ENCODE data around the gene GLB1L3. TPM values are rescaled to one million over a fixed set of nuclear protein-coding genes. Genes with fewer than 3 reads are reported as not detected.
"Not testable (repeated sequence)": the region's sequence is repeated elsewhere in the genome, so short reads cannot be mapped to it uniquely, and the experiment has no call there.

Gene GLB1L3
- total RNA-seq, 1 experiment from 2014 or later, result not detected

GRCh38 chr11:134275188-134275533, 1.0 kb upstream of the GLB1L3 start:
- DNase-seq (ENCODE audit: low read depth), result no peak

- DNase-seq (ENCODE audit: low read depth), result no peak
Measured at GRCh38 chr11:134276396-134277182, 410 bp downstream of the GLB1L3 start.

GRCh38 chr11:134277183-134278001, 1.2 kb downstream of the GLB1L3 start:
- no peak for DNase-seq (ENCODE audit: low read depth)

- DNase-seq (ENCODE audit: low read depth), result no peak
Measured at GRCh38 chr11:134278356-134278755, 2.2 kb downstream of the GLB1L3 start.

- not testable (repeated sequence) for DNase-seq (ENCODE audit: low read depth)
Measured at GRCh38 chr11:134281635-134282034, 5.5 kb downstream of the GLB1L3 start.

- DNase-seq (ENCODE audit: low read depth), result no peak
Measured at GRCh38 chr11:134282121-134283045, 6.2 kb downstream of the GLB1L3 start.

GRCh38 chr11:134283461-134284230, 7.5 kb downstream of the GLB1L3 start:
- no peak for DNase-seq (ENCODE audit: low read depth)

- not testable (repeated sequence) for DNase-seq (ENCODE audit: low read depth)
Measured at GRCh38 chr11:134284349-134284748, 8.2 kb downstream of the GLB1L3 start.

GRCh38 chr11:134287561-134287960, 11.4 kb downstream of the GLB1L3 start:
- no peak for DNase-seq (ENCODE audit: low read depth)

- DNase-seq (ENCODE audit: low read depth), result no peak
Measured at GRCh38 chr11:134288486-134288885, 12.3 kb downstream of the GLB1L3 start.

- DNase-seq (ENCODE audit: low read depth), result no peak
Measured at GRCh38 chr11:134289167-134289566, 13.0 kb downstream of the GLB1L3 start.

- DNase-seq (ENCODE audit: low read depth), result no peak
Measured at GRCh38 chr11:134289789-134290188, 13.6 kb downstream of the GLB1L3 start.

- DNase-seq (ENCODE audit: low read depth), result no peak
Measured at GRCh38 chr11:134290646-134291045, 14.5 kb downstream of the GLB1L3 start.

GRCh38 chr11:134291196-134291595, 15.0 kb downstream of the GLB1L3 start:
- no peak for DNase-seq (ENCODE audit: low read depth)

GRCh38 chr11:134292661-134293060, 16.5 kb downstream of the GLB1L3 start:
- no peak for DNase-seq (ENCODE audit: low read depth)

GRCh38 chr11:134293119-134294113, 17.2 kb downstream of the GLB1L3 start:
- DNase-seq (ENCODE audit: low read depth), result no peak

- DNase-seq (ENCODE audit: low read depth), result no peak
Measured at GRCh38 chr11:134294664-134295063, 18.5 kb downstream of the GLB1L3 start.

- DNase-seq (ENCODE audit: low read depth), result no peak
Measured at GRCh38 chr11:134312223-134312622, 36.0 kb downstream of the GLB1L3 start.

- DNase-seq (ENCODE audit: low read depth), result no peak
Measured at GRCh38 chr11:134312807-134313206, 36.6 kb downstream of the GLB1L3 start.

GRCh38 chr11:134313379-134313778, 37.2 kb downstream of the GLB1L3 start:
- DNase-seq (ENCODE audit: low read depth), result no peak
